Activated CD4-positive, alpha-beta T cell treated with anti-CD3 and anti-CD28 coated beads for 1 hour (primary cell): ENCODE measurements around the gene HOXA13.
A peak's percentile ranks its signal among the peaks of the same experiment; 100 is the strongest.

Source experiments
- DNase-seq: peaks from one replicate; pipeline ENCODE4 v3.0.0-alpha.2; 2020

HOXA13 gene

DNA sequence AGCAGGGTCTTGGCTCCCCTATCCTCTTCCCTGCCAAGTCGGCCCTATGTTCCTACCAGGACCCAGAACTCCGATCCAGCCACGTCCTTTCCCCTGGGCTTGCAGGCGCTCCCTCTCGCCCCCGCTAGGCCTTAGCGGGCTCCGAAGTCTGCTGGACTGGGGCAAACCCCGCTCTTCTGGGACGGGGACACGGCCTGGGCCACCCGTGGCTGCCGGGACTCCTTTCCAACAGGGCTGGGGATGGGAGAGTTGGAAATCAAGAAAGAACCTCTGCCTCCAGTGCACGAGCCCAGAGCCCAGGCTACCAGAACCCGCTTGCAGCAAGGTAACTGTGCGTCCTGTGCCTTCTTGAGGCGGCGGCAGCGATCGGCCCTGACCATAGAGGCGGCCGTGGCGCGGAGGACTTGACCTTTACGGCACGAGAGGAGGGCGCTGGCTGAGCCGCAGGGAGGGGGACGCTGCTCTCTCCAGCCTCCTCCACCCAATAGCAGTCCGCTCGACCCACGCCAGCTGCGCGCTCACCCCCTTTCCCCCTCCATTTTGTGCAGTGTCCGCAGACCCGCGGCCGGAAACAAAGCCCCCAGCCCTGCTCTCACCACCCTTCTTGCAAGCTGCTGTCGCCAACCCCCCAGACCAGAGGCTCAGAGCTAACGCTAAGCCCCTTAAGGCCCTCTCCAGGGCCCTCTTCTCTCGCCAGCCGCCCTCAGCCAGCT is 7.9 kb downstream of the HOXA13 start:
- no peak for DNase-seq

DNA sequence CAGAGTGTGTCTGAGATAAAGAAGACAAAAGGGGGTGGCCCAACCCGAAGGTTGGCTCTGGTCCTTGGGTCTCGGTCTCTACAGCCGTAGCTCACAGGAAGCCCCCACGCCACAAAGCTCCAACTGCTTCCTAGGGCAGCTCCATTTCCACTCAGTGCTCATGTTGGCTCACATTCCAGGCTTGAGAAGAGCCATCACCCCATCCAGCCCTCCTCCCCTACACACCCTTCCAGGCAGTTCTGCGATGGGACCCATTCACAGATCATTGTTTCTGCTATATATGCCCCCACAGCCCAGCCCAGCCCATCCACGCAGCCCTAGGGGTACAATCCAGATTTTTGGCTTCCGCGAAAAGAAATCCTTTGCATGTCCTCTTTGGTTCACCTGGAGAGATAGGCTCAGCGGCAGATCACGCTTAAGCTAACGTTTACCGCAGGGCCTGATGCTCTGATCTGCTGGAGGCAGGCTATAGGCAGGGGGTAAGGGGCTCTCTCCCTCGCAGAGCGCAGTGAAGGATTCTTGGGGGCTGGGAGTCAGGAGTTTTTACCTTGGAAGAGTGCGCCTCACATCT is 8.6 kb downstream of the HOXA13 start:
- no peak for DNase-seq

DNA sequence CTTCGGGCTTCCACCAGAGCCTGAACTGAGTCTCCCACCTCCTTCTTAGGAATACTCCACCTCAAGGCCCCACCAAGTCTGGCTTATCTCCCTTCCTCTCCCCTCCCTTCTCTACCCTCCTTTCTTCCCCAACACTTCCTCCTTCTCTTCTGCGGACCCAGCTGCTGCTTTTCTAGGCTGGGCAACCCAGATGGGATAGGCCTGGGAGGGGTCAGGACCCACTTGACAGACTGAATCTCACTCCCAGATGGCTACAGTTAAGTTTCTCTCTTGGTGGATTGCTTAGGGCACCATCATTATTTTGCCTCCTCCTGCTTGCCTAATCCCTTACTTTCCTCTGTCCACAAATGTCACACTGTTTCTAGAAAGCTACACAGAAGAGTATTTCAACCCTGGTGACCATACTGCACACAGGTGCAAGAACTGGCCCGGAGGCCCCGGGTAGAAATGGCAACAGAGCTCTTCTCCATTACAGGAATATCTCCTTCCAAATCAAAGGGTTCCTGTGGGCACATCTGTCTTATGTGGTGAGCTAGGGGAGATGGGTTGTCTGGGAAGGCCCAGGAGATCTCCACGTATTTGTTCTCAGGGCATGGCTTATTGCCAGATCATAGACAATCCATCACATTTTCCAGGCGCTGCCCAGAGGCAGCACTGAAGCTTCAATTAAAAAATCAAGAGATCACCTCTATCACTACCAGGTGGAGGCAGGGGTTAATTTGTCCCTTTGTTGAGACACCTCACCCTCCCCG is 9.7 kb downstream of the HOXA13 start:
- no peak for DNase-seq

DNA sequence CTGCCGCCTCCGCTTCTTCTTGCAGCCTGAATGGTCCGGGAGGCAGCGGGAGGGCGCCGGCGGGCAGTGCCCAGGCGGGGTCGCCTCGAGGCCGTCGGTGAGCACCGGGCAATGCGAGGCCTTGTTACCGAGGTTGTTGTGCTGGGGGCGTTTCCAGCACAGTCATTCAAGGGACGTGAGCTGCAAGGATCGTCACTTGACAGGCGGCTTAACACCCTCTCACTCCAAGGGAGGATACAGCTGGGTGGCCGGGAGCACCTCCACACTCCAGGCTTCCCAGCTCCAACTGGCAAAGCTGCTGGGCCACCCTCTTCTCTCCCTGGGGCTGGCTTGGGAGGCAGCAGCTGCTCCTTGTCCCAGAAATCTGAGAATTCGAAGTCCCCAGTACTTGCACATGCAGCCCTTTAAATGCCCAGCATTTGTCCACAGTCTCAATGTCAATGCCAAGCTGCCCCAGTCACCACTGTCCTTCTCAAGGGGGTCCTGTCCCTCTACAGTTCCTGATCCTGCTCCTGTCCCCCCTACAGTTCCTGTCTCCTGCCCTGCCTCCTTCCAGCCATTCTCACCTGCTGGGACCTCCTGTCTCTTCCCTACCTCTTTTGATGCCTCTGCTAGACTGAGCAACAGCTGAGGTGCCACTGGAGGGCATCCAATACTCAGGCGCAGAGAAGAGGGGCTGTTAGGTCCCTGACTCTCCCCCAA is 10.4 kb downstream of the HOXA13 start:
- no peak for DNase-seq

DNA sequence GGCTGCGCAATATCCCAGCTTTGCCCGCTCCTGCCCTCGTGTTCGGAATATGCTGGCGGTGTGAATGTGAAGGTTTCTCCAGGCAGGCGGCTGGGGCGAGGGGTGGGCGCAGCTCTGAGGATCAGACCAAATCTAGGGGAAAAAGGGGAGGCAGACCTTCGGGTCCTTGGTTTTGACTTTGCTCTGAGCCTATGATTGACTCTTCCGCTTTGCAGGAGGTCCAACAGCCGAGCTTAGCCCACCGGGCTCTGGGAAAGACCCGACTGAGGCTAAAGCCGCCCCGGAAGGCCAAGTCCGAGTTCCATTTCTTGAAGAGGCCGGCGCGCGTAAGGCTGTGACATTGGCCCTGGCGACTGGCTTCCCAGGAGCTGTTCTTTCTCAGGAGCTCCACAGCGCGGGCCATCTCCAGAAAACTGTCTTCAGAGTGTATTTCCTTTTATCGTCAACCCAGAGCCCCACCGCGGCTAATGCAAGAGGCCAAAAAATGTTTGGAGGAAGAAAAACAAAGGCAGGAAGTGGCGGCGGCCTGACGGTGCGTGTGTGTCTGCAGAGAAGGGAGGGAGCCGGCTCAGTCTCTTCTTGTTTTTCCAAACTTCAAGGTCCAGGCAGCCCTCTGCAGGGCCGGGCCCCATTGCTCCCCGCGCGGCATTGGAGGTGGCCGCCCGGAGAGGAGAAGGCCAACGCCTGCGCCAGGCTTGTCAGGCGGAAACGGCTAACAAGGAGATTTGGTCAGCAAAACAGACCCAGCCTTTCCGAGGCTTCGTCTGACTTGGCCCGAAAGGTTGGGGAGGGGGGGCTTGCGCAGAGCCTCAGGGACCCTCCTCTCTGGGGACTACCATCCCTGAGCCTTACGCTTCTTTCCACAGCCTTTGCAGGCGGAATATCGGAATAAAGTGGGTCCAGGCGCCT is 11.3 kb downstream of the HOXA13 start:
- DNase-seq, result peak; percentile 14

DNA sequence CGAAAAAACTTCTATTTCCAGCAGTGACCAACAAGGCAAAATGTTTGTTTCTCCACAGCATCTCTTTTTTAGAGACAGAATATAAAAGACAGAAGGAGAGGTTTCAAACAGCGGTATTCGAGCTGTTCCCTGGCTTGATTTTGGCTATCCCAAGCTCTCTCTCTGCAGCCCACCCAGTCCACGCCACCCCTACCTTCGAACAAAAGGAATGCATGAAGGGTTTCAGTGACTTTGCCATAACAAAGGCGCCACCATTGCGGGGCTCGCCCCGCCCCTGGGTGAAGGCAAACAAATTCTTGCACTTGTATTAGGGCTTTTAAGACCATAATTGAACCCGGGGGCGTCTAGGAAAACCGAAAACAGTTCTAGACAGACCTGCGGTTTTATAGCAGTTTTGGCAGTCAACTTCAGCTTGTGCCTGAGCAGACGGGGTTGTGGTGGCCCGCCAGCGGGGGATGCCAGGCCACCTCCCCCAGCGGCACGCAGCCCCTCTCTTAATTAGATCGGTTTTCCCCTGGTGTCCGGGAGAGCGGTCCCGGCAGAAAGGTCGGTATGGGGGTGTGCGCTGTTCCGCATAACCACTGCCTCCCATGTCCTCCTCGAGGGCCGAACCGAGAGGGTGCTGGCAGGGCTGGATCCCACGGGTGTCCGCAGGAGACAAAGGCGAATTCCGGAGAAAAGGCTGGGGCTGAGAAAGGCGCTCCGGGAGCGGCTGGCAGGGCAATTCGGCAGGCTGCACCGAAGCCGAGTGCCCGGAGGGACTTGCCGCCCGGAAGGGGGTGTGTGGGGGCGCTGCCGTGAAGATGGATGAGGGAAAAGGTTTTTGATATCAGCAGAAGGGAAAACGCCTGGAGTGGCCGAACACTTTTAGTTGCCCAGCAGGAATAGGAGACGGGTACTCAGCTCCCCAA is 12.2 kb downstream of the HOXA13 start:
- DNase-seq, result no peak

DNA sequence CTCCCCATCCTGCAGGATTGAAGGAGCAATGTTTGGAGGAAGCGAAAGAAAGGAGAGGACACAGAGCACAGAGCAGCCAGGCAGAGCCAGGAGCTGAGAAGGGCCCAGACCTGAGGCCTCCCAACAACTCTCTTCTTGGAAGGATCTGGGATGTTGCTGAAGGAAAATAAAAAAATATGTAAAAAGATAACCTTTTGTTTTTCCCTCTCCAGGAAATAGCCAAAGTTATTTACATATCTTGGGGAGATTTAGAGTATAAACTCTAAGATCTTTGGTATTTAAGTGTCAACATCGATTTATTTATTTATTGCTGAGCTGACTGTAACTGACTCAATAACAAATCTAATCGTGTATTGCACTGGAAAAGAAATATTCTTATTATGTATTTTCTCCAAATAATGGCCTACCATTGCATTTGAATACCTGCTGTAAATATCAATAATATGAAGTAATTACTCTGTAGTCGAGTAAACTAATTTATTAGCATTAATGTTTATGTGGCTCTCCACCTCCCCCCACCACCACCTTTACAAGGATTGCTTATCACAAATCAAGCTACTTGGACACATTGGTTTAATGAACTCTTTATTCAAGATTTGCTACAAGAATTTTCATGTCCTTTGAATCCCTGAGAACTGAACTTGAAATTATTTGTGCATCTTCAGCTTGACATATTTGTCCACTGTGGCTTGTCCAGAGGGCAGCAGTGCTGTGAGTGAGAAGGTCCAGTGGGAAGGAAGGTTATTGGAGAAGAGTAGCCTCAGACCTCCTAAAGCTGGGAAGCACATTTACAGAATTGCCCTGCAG is 13.0 kb downstream of the HOXA13 start:
- DNase-seq, result no peak

DNA sequence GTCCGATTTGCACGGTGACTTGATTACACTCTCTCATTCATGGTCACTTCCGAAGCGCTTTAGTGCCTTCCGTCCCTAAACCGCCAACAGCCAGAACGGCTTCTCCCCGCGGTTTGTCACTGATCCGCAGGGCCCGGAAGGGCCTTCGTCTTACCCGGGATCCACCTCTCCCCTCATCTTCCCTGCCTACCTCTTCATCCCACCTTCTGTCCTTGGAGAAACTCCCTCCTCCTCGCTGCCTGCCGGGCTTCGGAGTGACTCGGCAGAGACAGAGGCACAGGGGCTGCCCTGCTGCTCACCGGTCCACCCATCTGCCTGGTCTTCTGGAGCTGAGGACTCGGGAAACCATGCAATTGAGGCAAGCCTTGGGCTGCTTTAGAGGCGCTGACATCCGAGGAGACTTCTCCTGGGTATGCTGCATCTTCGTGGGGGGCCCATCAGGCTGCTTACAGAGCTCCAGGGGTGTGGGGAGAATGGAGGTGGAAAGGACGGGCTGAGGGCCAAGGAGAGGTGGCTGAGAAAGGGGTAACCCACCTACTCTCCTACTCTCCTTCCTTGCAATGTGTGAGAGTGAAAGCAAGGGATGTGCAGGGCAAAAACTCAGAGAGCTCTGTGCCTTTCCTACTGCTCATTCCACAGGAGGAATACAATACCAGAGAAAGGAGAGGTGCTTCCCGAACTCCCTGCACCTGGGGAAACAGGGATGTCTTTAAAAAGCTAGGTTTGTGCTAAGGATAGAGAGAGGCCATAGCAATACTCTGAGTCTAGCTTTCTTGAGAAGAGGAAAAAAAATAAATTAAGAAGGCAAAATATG is 13.8 kb downstream of the HOXA13 start:
- peak; percentile 4 for DNase-seq

DNA sequence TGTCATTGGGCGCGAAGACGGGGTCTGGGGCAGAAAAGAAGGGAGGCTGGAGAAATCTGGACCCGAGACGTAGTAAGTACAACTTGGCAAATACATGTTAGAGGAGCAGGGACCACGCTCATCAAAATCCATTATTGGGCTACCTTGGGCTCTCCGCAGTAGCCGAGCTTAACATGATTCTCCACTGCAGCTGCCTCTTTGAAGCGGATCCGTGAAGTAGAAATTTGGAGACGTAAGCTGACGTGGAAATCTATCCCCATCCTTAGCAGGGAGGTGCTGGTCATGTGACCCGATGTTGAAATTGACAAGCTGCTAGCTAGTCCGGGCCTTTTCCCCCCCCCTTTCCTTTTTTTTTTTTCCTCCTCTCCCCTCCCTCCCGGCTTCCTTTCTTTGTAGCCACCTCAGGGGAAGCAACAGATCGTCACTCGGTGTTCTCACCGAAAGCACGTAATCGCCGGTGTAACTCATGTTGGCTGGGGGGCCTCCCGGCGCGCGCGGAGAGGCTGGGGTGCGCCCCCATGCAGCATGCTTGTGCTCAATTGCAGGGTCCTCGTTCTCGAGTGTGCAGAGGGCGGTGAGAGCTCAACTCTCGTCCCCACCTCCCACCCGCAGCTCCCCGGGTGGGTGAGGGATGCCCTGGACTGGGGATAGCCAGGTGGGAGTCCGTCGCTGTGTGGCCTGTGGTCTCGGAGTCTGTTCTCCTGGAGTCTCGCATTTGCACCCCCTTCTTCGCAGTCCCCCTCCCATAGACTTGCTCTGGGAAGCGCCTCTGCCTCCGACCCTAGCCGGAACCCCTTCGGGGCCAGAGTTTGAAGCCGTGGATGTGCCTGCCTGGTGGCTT is 14.7 kb downstream of the HOXA13 start, which contains the start of gene HOXA11:
TSS of gene HOXA11 (minus strand) at position 220 of the 841 bp plus-strand sequence. CDS start at position 132, 88 bp downstream.
- peak; percentile 7 for DNase-seq

DNA sequence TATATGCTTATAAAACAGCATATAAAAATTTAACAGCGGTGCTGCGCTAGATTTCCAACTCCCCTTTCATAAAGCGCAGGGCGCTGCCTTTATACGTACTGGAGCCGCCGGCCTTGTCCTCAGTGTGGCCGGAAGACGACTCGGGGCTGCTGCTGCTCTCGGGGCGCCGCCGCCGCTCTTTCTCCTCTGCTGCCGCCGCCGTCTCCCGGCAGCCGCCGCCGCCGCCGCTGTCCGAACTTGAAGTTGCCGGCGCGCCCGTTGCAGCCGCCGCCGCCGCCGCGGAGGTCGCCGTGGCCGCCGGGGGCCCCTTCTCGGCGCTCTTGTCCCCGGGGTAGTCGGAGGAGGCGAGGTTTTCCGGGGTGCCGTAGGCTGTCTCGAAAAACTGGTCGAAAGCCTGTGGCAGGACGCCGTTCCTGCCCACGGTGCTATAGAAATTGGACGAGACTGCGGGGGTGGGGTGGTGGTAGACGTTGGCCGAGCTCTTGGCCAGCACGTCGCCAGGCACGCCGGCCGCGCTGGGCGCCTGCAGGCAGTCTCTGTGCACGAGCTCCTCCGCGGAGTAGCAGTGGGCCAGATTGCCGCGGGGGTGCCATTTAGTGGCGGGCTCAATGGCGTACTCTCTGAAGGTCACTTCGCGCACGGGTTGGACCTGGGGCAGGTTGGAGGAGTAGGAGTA is 15.4 kb downstream of the HOXA13 start:
- DNase-seq, result peak; percentile 8

DNA sequence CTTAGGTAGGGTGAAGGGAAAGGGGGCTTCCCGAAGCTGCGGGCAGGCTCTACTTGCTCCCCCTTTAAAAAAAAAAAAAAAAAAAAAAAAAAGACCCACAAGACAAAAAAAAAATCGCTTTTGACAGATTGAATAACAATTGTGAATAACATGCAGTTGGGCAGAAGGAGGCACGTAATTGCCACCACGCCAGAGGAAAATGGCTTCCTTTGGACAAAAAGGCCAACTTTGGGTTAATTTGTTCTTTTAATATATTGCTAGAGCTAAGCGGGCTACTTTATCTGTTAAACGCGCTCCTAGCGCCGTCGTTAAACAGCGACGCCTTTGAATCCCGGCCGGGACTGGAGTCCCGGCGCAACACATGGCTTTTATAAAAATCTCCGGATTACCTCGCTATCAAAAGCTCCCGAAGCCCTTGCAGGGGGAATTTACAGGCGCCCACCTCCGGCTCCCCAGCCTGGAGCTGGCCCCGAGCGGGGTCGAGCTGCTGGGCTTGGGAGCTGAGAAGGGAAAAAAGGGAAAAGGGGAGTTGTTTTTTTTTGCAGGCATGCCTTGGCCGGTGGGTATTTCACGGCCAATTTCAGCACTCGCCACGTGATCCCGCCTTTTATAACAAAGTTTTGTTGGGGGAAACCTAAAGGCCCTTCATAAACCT is 16.1 kb downstream of the HOXA13 start:
- DNase-seq, result no peak

DNA sequence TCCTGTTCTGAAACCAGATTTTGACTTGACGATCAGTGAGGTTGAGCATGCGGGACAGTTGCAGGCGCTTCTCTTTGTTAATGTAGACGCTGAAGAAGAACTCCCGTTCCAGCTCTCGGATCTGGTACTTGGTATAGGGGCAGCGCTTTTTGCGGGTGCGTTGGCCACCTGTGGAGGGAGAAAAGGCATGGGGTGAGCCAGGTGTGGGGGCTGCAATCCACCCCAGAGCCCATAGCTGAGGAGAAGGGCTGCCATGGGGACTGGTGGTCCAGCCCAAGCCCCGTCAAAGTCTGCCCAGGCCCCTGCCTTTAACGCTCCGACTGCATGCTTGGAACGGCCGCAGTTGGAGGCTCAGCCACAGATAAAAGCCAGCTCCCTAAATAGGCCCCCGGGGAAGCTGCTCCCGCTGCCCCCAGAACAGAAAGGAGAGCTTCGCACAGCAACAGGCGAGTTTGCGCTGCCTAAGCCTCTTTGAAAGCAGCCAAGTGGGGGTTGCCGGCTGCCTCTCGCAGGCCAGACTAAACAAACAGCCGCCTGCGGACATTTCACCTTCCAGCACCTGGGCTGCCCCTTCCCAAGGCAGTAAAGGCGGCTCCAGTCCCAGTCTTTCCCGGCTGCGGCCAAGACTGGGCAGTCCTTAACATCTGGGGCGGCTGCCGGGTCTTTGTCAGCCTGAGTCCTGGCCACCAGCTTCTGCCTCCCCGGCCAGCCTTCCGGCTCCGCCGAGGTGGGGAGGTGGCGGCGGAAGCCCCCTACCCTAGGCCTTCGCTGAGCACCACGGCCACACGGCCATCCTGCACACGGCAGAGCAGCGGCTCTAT is 16.8 kb downstream of the HOXA13 start:
- peak; percentile 7 for DNase-seq

DNA sequence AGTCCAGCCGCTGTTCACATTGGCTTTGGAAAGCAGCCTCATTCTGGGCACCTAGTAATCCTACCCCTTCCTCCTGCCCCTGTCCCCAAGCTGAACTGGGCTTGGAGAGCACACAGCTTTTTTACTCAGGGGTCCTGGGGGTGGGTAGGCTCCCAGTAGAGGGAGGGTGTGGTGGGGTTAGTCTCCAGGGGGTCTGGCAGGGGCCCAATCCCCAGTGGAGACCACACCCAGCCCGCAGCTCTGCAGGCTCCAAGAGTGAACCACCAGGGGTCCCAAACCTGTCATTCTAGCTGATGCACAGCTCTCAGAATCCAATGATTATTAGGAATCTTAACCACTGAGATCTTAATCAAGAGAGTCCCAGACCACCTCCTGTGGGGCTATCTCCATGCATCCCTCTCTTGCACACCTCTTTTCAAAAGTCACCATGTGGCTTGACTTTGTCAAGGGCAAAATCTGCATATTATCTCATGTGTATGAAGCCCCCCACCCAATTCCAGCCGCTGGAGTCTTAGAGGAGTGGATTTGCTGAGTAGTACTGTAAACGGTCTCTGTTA is 17.5 kb downstream of the HOXA13 start:
- DNase-seq, result no peak

DNA sequence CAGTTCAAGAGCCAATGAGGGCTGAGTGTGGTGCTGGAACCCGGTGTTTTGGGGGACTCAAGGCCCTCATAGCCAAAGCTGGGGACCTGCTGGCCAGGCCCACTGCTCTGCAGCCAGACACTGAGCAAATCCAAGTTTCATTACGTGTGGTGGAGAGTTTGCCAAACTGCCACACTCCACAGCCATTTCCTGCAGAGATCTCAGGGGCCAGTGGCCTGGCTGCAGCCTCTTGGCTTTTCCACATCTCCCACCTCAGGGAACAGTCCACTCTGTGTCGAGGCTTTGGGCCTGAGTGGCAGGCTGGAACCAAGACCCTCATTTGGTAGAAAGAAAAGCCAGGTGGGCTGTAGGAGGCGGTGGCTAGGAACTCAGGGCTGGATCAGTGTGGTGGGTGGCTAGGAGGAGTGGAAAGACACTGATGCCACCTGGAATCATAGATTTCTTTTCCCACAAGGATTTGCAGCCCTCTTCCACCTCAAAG is 18.1 kb downstream of the HOXA13 start:
- no peak for DNase-seq
